Adrenal gland (tissue), 12 donors: ENCODE data around the gene CUL1. TPM values are rescaled to one million over a fixed set of nuclear protein-coding genes. Genes with fewer than 3 reads are reported as not detected.
"Not testable (repeated sequence)": the region's sequence is repeated elsewhere in the genome, so short reads cannot be mapped to it uniquely, and the experiment has no call there.

ENCODE experiments used
- DNase-seq, 7 donors: peaks; one replicate each; pipeline ENCODE4 v3.0.0-alpha.2; 2019 to 2020
- H3K27ac ChIP-seq, 5 donors: fragments of 200-600 bp; sonication (generic) in 4 of 5; 1 replicate in 3 of 5; 2 replicates in 2 of 5; pipeline versions ENCODE4 v1.5.1 to v1.8.0; 2016 to 2020; ENCODE audit warnings: mild to moderate bottlenecking in 1 of 5
- H3K27me3 ChIP-seq: fragments of 200-600 bp; 2 replicates; pipeline ENCODE4 v1.8.0; 2021
- H3K36me3 ChIP-seq, 2 donors: fragments of 200-600 bp; replicated peaks in 1 of 2; 1 replicate in 1 of 2; 2 replicates in 1 of 2; pipeline versions ENCODE4 v1.5.1 to v1.8.0; 2018 to 2022
- H3K4me1 ChIP-seq, 2 donors: fragments of 200-600 bp; replicated peaks in 1 of 2; 1 replicate in 1 of 2; 2 replicates in 1 of 2; pipeline versions ENCODE4 v1.5.1 to v1.8.0; 2018 to 2021
- H3K4me3 ChIP-seq, 4 donors: fragments of 200-600 bp; sonication (generic) in 3 of 4; one replicate each; pipeline ENCODE4 v1.5.1; 2016 to 2018
- H3K9me3 ChIP-seq, 3 donors: fragments of 200-600 bp; sonication (generic) in 1 of 3; replicated peaks in 1 of 3; 1 replicate in 2 of 3; 2 replicates in 1 of 3; pipeline versions ENCODE4 v1.5.1 to v1.8.0; 2016 to 2021
- CTCF ChIP-seq, 6 experiments: fragments of 450-650 bp in 4 of 6; fragments of 200-600 bp in 2 of 6; sonication (generic) in 1 of 6; IDR thresholded peaks; 1 replicate in 5 of 6; 2 replicates in 1 of 6; pipeline versions ENCODE4 v1.5.1 to v1.8.0; 2016 to 2021; ENCODE audit warnings: antibody characterized with exemption in 6 of 6, mild to moderate bottlenecking in 2 of 6, moderate library complexity in 1 of 6
- POLR2A ChIP-seq, 2 donors: fragments of 450-650 bp; IDR thresholded peaks; one replicate each; pipeline ENCODE4 v1.6.1; 2017; ENCODE audit warnings: antibody characterized with exemption in 2 of 2, mild to moderate bottlenecking in 2 of 2, moderate library complexity in 1 of 2
- WGBS, 4 donors: extraction: QIAGEN DNeasy Blood & Tissue Kit in 2 of 4; methylation state at CpG; one replicate each; pipeline versions ENCODE4 v1.1.5 to v1.1.7; 2013 to 2017; 5-methylcytosine and 5-hydroxymethylcytosine counted together
- intact Hi-C, 2 donors: fragments of 100-400 bp; cut with DNase I; formaldehyde crosslinking; loops; one replicate each; pipeline versions ENCODE4 v1.14.1 to v1.15.0; 2022 to 2023
- polyA plus RNA-seq, 3 donors: library from polyadenylated mRNA; stranded (reverse); fragments of 200-250 nt in 2 of 3; fragments of 350-450 nt in 1 of 3; fragmentation: Illumina TruSeq in 1 of 3; extraction: RNeasy Lipid Tissue Mini Kit (QIAGEN cat#74804) in 1 of 3; gene quantifications; one replicate each; pipeline ENCODE4 v1.2.3, GENCODE V29; 2013 to 2014
- total RNA-seq, 9 donors: library from RNA; depleted of rRNA in 4 of 9; stranded (reverse); fragments of >200 nt in 4 of 9; fragments of 120-200 nt in 1 of 9; fragmentation: NEBNext Ultra II Directional in 1 of 9; extraction: Animal tissue kit (Norgen Biotek cat#: 25700) in 1 of 9; gene quantifications; one replicate each; pipeline versions ENCODE4 v1.1.0 to v1.2.4, GENCODE V29; 2013 to 2023
- donor health status: healthy with polysubstance abuse.
- donor health status: Bipolar disorder and iron deficiency.
- donor health status: DM: yes; HTN: yes; CAD: no.
- donor health status: DM: no; HTN: no; CAD: no.
- donor health status: DM: no; HTN: no; CAD: no.
- donor health status: DM: yes; HTN: yes; CAD: no.

CUL1 gene
- total and polyA plus RNA-seq, 12 donors, result 20.8 to 106 (median 38.2) TPM

- Histone ChIP-seq H3K4me1 (peaks cover 27 to 51% of the 10 kb centered on the region in 2 donors), H3K27me3 (no peaks in the 10 kb centered on the region), H3K4me3 (peak overlapping the region; percentile 50 to 94 (median 86)), H3K36me3 (no peaks in the 10 kb centered on the region), H3K27ac (peak overlapping the region; percentile 85 to 99 (median 98)), H3K9me3 (no peaks in the 10 kb centered on the region)
- peak in 1 of 7 donors; percentile 13 for DNase-seq
- WGBS, 4 donors, result 1 to 6% (median 4%) methylated on average over 14 to 36 of the region's 36 CpGs
- TF ChIP-seq CTCF (IDR thresholded peaks at IDR 0.05) (no peak), POLR2A (IDR thresholded peaks at IDR 0.05) (no peak)
- intact Hi-C loops, result loop anchor here in 1 of 2 donors (10.0 kb wide), 1 partner anchor 255 kb away; no protein-coding TSS in a partner anchor
Measured at GRCh38 chr7:148699782-148700629, 1.3 kb downstream of the CUL1 start.

- DNase-seq, result peak in 2 of 7 donors; percentile 30 to 38
- no peak for TF ChIP-seq CTCF (IDR thresholded peaks at IDR 0.05)
- TF ChIP-seq POLR2A (IDR thresholded peaks at IDR 0.05), result no peak
- Histone ChIP-seq H3K4me1 (peaks cover 27 to 58% of the 10 kb centered on the region in 2 donors), H3K36me3 (no peaks in the 10 kb centered on the region), H3K27ac (peak overlapping the region in 3 of 5 donors; percentile 95 to 99 (median 98)), H3K9me3 (no peaks in the 10 kb centered on the region), H3K4me3 (peak overlapping the region in 1 of 4 donors; percentile 94), H3K27me3 (no peaks in the 10 kb centered on the region)
- intact Hi-C loops, result no loop called here
- 11 to 23% (median 18%) methylated on average over 3 of the region's 3 CpGs for WGBS, 4 donors
Measured at GRCh38 chr7:148700661-148701064, 2.0 kb downstream of the CUL1 start.

- intact Hi-C loops, result no loop called here
- peaks cover 27 to 62% of the 10 kb centered on the region in 2 donors for H3K4me1 ChIP-seq
- 42 to 46% (median 43%) methylated on average over 1 of the region's 1 CpG for WGBS, 4 donors
- no peaks in the 10 kb centered on the region for H3K27me3 ChIP-seq
- no peak overlapping the region for H3K27ac ChIP-seq
- TF ChIP-seq POLR2A (IDR thresholded peaks at IDR 0.05), result no peak
- no peak for TF ChIP-seq CTCF (IDR thresholded peaks at IDR 0.05)
- DNase-seq, result no peak
- peak overlapping the region in 1 of 4 donors; percentile 94 for H3K4me3 ChIP-seq
- no peaks in the 10 kb centered on the region for H3K9me3 ChIP-seq
- no peaks in the 10 kb centered on the region for H3K36me3 ChIP-seq
Measured at GRCh38 chr7:148701414-148701813, 2.7 kb downstream of the CUL1 start.

GRCh38 chr7:148702876-148703670, 4.4 kb downstream of the CUL1 start:
- H3K27me3 ChIP-seq, result no peaks in the 10 kb centered on the region
- H3K4me1 ChIP-seq, result peaks cover 27 to 60% of the 10 kb centered on the region in 2 donors
- no peaks in the 10 kb centered on the region for H3K9me3 ChIP-seq
- intact Hi-C loops, result no loop called here
- no peak overlapping the region for H3K4me3 ChIP-seq
- no peaks in the 10 kb centered on the region for H3K36me3 ChIP-seq
- TF ChIP-seq CTCF (IDR thresholded peaks at IDR 0.05) (no peak), POLR2A (IDR thresholded peaks at IDR 0.05) (no peak)
- DNase-seq, result no peak
- H3K27ac ChIP-seq, result no peak overlapping the region
- WGBS, 4 donors, result 74 to 84% (median 81%) methylated on average over 11 of the region's 11 CpGs

- WGBS, 4 donors, result 78 to 93% (median 87%) methylated on average over 8 of the region's 8 CpGs
- H3K36me3 ChIP-seq, H3K27ac ChIP-seq, DNase-seq, intact Hi-C loops, H3K9me3 ChIP-seq, H3K27me3 ChIP-seq, H3K4me3 ChIP-seq: not testable (repeated sequence)
- peaks cover 27 to 66% of the 10 kb centered on the region in 2 donors for H3K4me1 ChIP-seq
Measured at GRCh38 chr7:148703671-148703962, 4.9 kb downstream of the CUL1 start.
